ENCODE data around the gene UFD1. TPM values are rescaled to one million over a fixed set of nuclear protein-coding genes. Genes with fewer than 3 reads are reported as not detected.

UFD1 gene
- total and polyA plus RNA-seq, 9 of the 15 experiments (the other 6 are each of a cell fraction or from before 2014, with no cell fraction given): 238 to 645 (median 363) TPM

DNA sequence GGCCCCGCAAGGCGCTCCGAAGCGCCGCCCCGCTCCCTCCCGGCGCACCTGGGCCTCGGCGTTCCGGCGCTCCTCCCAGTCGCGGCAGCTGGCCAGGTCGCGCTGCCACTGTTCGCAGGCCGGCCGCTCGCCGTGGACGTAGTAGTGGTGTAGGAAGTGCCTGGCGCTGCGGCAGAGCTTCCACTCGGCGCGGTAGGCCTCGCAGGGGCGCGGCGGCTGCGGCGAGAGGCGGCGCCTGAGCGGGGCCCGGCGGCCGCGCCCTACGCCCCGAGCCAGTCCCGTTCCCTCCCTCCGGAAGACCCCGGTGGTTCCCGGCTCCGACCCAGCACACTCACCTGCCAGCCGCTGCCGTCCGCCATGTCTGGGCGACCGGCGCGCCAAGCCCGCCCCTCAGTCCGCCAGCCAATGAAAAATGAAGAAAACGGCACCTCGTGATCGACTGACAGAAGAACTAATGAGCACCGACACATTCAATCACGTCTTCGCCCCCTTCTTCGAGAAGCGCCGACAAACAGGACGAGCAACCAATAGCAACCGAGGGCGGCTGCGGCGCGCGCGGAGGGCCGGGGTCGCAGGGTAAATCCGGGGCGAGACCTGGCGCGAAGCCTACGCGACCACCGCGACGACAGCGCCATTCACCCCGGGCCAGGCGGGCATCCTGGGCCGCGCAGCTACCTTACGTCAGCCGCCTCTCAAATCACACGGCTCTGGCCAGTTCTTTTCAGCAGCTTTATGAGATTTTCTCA is 31.5 kb downstream of the UFD1 start, which contains the start of gene C22orf39 (continued):
- TF ChIP-seq, protein P1, sequence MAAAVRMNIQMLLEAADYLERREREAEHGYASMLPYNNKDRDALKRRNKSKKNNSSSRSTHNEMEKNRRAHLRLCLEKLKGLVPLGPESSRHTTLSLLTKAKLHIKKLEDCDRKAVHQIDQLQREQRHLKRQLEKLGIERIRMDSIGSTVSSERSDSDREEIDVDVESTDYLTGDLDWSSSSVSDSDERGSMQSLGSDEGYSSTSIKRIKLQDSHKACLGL (CRISPR knock-in tag; IDR thresholded peaks at IDR 0.05; ENCODE audit: borderline replicate concordance, poor library complexity, severe bottlenecking): peak; percentile 72
- TF ChIP-seq IRF1 (CRISPR knock-in tag; IDR thresholded peaks at IDR 0.05; ENCODE audit: borderline replicate concordance): no peak
- TF ChIP-seq POLR2A (conservative IDR thresholded peaks at IDR 0.05): peak; percentile 97
- no peak for TF ChIP-seq GTF2B (IDR thresholded peaks at IDR 0.05; ENCODE audit: extremely low read depth, insufficient read length)
- TF ChIP-seq FOXJ2 (tag; IDR thresholded peaks at IDR 0.05): no peak
- peak; percentile 85; the same call in 1 of the 2 replicates for TF ChIP-seq ETS1 (conservative IDR thresholded peaks at IDR 0.05; ENCODE audit: control insufficient read depth, low read depth, low read length)
- no peak for TF ChIP-seq ZNF324 (CRISPR knock-in tag; IDR thresholded peaks at IDR 0.05)
- TF ChIP-seq CEBPB (tag; IDR thresholded peaks at IDR 0.05): no peak
- TF ChIP-seq, protein P2, sequence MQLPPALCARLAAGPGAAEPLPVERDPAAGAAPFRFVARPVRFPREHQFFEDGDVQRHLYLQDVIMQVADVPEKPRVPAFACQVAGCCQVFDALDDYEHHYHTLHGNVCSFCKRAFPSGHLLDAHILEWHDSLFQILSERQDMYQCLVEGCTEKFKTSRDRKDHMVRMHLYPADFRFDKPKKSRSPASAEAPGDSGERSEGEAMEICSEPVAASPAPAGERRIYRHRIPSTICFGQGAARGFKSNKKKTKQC (CRISPR knock-in tag; IDR thresholded peaks at IDR 0.05): no peak
- TF ChIP-seq ZBED1 (IDR thresholded peaks at IDR 0.05): peak; percentile 90; the same call in 1 of the 2 replicates
- no peak for TF ChIP-seq ZNF274 (IDR thresholded peaks at IDR 0.05; ENCODE audit: borderline replicate concordance, low read depth, low read length)
- no peak for TF ChIP-seq MCM3 (IDR thresholded peaks at IDR 0.05)
- TF ChIP-seq KLF10 (CRISPR knock-in tag; IDR thresholded peaks at IDR 0.05): no peak
- no peak for TF ChIP-seq ZNF23 (CRISPR knock-in tag; IDR thresholded peaks at IDR 0.05)
- TF ChIP-seq ZNF668 (CRISPR knock-in tag; IDR thresholded peaks at IDR 0.05): no peak; the same call in 1 of the 2 replicates
- TF ChIP-seq ZNF165 (CRISPR knock-in tag; IDR thresholded peaks at IDR 0.05; ENCODE audit: borderline replicate concordance): peak; percentile 86; the same call in 1 of the 2 replicates
- TF ChIP-seq ZNF780A (CRISPR knock-in tag; IDR thresholded peaks at IDR 0.05): no peak
- TF ChIP-seq RBM22 (IDR thresholded peaks at IDR 0.05; ENCODE audit: low read depth, low read length, poor library complexity, severe bottlenecking): peak; percentile 81
- TF ChIP-seq HDAC2 (IDR thresholded peaks at IDR 0.05): peak; percentile 97; the same call in 1 of the 2 replicates
- TF ChIP-seq MITF (IDR thresholded peaks at IDR 0.05): peak; percentile 85
- TF ChIP-seq PCBP2 (IDR thresholded peaks at IDR 0.05; ENCODE audit: low read depth, low read length, poor library complexity, severe bottlenecking): no peak
- TF ChIP-seq CBFA2T2 (conservative IDR thresholded peaks at IDR 0.05): peak; percentile 52
- peak; percentile 97 for TF ChIP-seq ASH1L (IDR thresholded peaks at IDR 0.05; ENCODE audit: borderline replicate concordance, low read depth, partially characterized antibody)
- no peak for TF ChIP-seq ZNF124 (CRISPR knock-in tag; IDR thresholded peaks at IDR 0.05)
- peak; percentile 41 for TF ChIP-seq WHSC1 (IDR thresholded peaks at IDR 0.05; ENCODE audit: low read length)
